ENCODE results near the gene RPS6KA2. TPM values are rescaled to one million over a fixed set of nuclear protein-coding genes. Genes with fewer than 3 reads are reported as not detected.

The RPS6KA2 gene
- total and polyA plus RNA-seq, 2 experiments from 2014 or later, result 12.5 to 25.3 TPM

GRCh38 chr6:166559211-166559610 is 67.8 kb downstream of the RPS6KA2 start:
- Histone ChIP-seq H2AFZ (no peak overlapping the region), H3K4me3 (no peak overlapping the region), H3K79me2 (replicated peaks; ENCODE audit: insufficient read depth) (peaks cover 57% of the 10 kb centered on the region), H3K27ac (ENCODE audit: low read depth) (no peak overlapping the region), H3K9me2 (ENCODE audit: insufficient read depth) (no peaks in the 10 kb centered on the region), H3K4me1 (ENCODE audit: insufficient read depth) (peaks cover 40% of the 10 kb centered on the region), H3K27me3 (ENCODE audit: insufficient read depth) (no peaks in the 10 kb centered on the region), H4K20me1 (replicated peaks; ENCODE audit: insufficient read depth) (no peaks in the 10 kb centered on the region; the same call in 1 of the 2 replicates), H3K36me3 (ENCODE audit: insufficient read depth) (no peaks in the 10 kb centered on the region), H3K4me2 (no peak overlapping the region), H3F3A (replicated peaks; ENCODE audit: low read depth) (no peaks in the 10 kb centered on the region)
- no peak overlapping the region for H3K4me3 Mint-ChIP-seq
- no peak for DNase-seq (ENCODE audit: low spot score)
- H3K9me3 Mint-ChIP-seq, result no peaks in the 10 kb centered on the region; the same call in 2 of the 3 replicates
- ATAC-seq, result no peak
- peaks cover 2% of the 10 kb centered on the region for H3K27me3 Mint-ChIP-seq (ENCODE audit: insufficient read depth, low read depth, poor library complexity)
- H3K36me3 Mint-ChIP-seq (ENCODE audit: low read depth), result no peaks in the 10 kb centered on the region; the same call in none of the 3 replicates
- peaks cover 54% of the 10 kb centered on the region for H3K4me1 Mint-ChIP-seq
- TF ChIP-seq ZNF331 (CRISPR knock-in tag; IDR thresholded peaks at IDR 0.05; ENCODE audit: low read depth) (no peak), ETS1 (IDR thresholded peaks at IDR 0.05) (no peak), NANOG (IDR thresholded peaks at IDR 0.05; ENCODE audit: borderline replicate concordance) (no peak)
- H3K27ac Mint-ChIP-seq, result no peak overlapping the region

GRCh38 chr6:166558156-166559005 is 68.7 kb downstream of the RPS6KA2 start:
- H3K4me1 ChIP-seq (ENCODE audit: insufficient read depth), result peaks cover 48% of the 10 kb centered on the region
- H3K9me2 ChIP-seq (ENCODE audit: insufficient read depth), result no peaks in the 10 kb centered on the region
- no peaks in the 10 kb centered on the region; the same call in 1 of the 2 replicates for H4K20me1 ChIP-seq (replicated peaks; ENCODE audit: insufficient read depth)
- H3K36me3 ChIP-seq (ENCODE audit: insufficient read depth), result no peaks in the 10 kb centered on the region
- DNase-seq (ENCODE audit: low spot score) (no peak), ATAC-seq (no peak)
- Mint-ChIP-seq H3K27ac (no peak overlapping the region), H3K27me3 (ENCODE audit: insufficient read depth, low read depth, poor library complexity) (peaks cover 2% of the 10 kb centered on the region), H3K4me3 (no peak overlapping the region), H3K9me3 (no peaks in the 10 kb centered on the region; the same call in 2 of the 3 replicates), H3K4me1 (peaks cover 56% of the 10 kb centered on the region), H3K36me3 (ENCODE audit: low read depth) (no peaks in the 10 kb centered on the region; the same call in 1 of the 3 replicates)
- H3K27ac ChIP-seq (ENCODE audit: low read depth), result no peak overlapping the region
- no peaks in the 10 kb centered on the region for H3K27me3 ChIP-seq (ENCODE audit: insufficient read depth)
- H3K4me2 ChIP-seq, result no peak overlapping the region
- H3K4me3 ChIP-seq, result no peak overlapping the region
- H3F3A ChIP-seq (replicated peaks; ENCODE audit: low read depth), result no peaks in the 10 kb centered on the region
- H2AFZ ChIP-seq, result no peak overlapping the region
- H3K79me2 ChIP-seq (replicated peaks; ENCODE audit: insufficient read depth), result peaks cover 57% of the 10 kb centered on the region
- TF ChIP-seq ETS1 (IDR thresholded peaks at IDR 0.05) (no peak), NANOG (IDR thresholded peaks at IDR 0.05; ENCODE audit: borderline replicate concordance) (no peak), JUNB (IDR thresholded peaks at IDR 0.05; ENCODE audit: unreplicated experiment) (no peak), CTCF (conservative IDR thresholded peaks at IDR 0.05; ENCODE audit: low read depth in 2 of 2) (no peak), STAT1 (IDR thresholded peaks at IDR 0.05; ENCODE audit: unreplicated experiment) (no peak), CREB1 (CRISPR knock-in tag; IDR thresholded peaks at IDR 0.05; ENCODE audit: low read depth) (no peak), POLR2AphosphoS5 (IDR thresholded peaks at IDR 0.05; ENCODE audit: low read depth) (no peak), ZNF331 (CRISPR knock-in tag; IDR thresholded peaks at IDR 0.05; ENCODE audit: low read depth) (no peak), EZH2 (IDR thresholded peaks at IDR 0.05; ENCODE audit: low read depth, unreplicated experiment) (no peak), EZH2phosphoT487 (IDR thresholded peaks at IDR 0.05; ENCODE audit: unreplicated experiment) (no peak)
